SJSA1 (cell line): ENCODE data around the gene BTBD16. TPM values are rescaled to one million over a fixed set of nuclear protein-coding genes. Genes with fewer than 3 reads are reported as not detected.

Experiments used
- DNase-seq, 2 experiments: peaks; one replicate each; pipeline ENCODE4 v3.0.0-alpha.2; 2015 to 2020; ENCODE audit warnings: low spot score in 2 of 2, low read depth in 1 of 2
- H3K27ac ChIP-seq: fragments of 250-450 bp; sonication (Bioruptor Pico); 2 replicates; pipeline ENCODE4 v1.5.1; 2020; ENCODE audit warnings: mild to moderate bottlenecking, moderate library complexity
- H3K27me3 ChIP-seq: fragments of 250-450 bp; sonication (Bioruptor Pico); replicated peaks from 2 replicates; pipeline ENCODE4 v1.5.1; 2020; ENCODE audit warnings: mild to moderate bottlenecking, moderate library complexity
- H3K36me3 ChIP-seq: fragments of 250-450 bp; sonication (Bioruptor Pico); 2 replicates; pipeline ENCODE4 v1.5.1; 2020; ENCODE audit warnings: mild to moderate bottlenecking
- H3K4me1 ChIP-seq: fragments of 250-450 bp; sonication (Bioruptor Pico); replicated peaks from 2 replicates; pipeline ENCODE4 v1.6.1; 2021; ENCODE audit warnings: mild to moderate bottlenecking
- H3K4me3 ChIP-seq: fragments of 250-450 bp; sonication (Bioruptor Pico); 2 replicates; pipeline ENCODE4 v1.5.1; 2020; ENCODE audit warnings: mild to moderate bottlenecking
- H3K9me3 ChIP-seq: fragments of 250-450 bp; sonication (Bioruptor Pico); replicated peaks from 2 replicates; pipeline ENCODE4 v1.5.1; 2020; ENCODE audit warnings: mild to moderate bottlenecking
- total RNA-seq: library from RNA; depleted of rRNA; stranded (reverse); fragments of >200 nt; shearing (Covaris generic); gene quantifications from 2 replicates; pipeline ENCODE4 v1.2.3, GENCODE V29; 2014; rRNA removed

BTBD16 gene
- not detected in 2 replicates for total RNA-seq

DNA sequence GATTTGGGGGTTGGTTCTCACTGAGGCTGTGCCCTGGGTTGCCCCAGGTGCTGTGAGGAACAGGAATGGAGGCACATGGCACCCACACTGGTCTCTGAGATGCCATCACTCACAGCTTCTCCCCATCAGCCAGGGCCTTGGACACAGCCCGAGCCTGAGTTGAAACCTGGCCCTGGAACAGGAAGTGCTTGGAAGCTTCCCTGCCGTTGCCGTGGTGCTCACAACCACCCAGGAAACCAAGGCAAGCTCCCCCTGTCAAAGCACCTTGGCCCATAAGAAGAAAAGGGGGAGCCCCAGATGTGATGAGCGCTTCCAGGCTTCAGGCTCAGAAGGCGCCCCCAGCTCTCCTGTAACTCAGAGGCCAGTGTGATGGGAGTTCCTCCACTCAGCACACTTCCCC, at the start of gene BTBD16:
Gene BTBD16 (plus strand): TSS at position 221 of the 400 bp plus-strand sequence. CDS start 3,786 bp downstream, outside the sequence.
- H3K27me3 ChIP-seq, result no peaks in the 10 kb centered on the region
- no peaks in the 10 kb centered on the region for H3K9me3 ChIP-seq
- no peaks in the 10 kb centered on the region for H3K36me3 ChIP-seq
- no peak within 1 kb of the TSS for H3K27ac ChIP-seq
- H3K4me1 ChIP-seq, result no peaks in the 10 kb centered on the region
- H3K4me3 ChIP-seq, result no peak within 1 kb of the TSS
- no peak for DNase-seq

DNA sequence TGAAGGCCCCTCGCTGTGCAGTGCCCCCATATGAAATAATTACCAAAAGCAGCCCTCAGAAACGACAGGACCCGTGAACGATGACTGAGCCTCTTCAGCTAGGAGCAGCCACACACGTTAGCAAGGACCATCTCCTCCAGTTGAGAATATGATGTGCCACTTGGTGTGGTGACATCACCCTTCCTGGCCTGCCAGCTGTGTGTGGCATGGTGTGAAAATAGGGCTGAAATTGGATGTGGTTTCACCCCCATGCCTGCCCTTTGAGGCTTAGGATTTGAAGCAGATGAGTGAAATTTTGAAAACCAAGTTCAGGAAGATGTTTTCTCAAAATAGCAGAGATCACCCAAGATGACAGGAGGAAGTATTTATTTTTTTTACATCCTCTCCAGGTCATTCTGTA, 49.1 kb upstream of the BTBD16 start:
- Histone ChIP-seq H3K27me3 (no peaks in the 10 kb centered on the region), H3K36me3 (peaks cover 9% of the 10 kb centered on the region; the same call in 1 of the 2 replicates), H3K4me1 (peaks cover 9% of the 10 kb centered on the region; the same call in 1 of the 2 replicates), H3K4me3 (no peak overlapping the region), H3K9me3 (no peaks in the 10 kb centered on the region), H3K27ac (no peak overlapping the region)
- peak in 1 of 2 experiments; percentile 20 for DNase-seq

DNA sequence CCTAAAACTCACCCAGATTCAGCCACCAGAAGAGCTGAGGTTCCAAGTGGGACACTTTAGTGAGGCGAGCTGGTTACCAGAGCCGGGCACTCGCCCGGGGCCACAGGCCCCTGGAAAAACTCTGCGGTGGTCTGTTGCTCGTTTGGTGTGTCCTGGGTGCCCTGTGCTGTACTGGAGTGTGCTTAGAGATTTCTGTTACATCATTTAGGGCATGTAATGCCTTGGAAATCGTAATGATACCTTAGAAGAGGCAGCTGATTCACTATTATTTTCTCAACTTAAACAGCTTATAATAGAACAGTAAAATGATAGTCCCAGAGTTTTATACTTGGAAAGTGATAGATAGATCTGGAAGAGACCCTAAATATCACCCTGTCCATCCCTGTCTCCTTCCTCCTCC, 48.5 kb upstream of the BTBD16 start:
- H3K27me3 ChIP-seq, result no peaks in the 10 kb centered on the region
- no peaks in the 10 kb centered on the region for H3K9me3 ChIP-seq
- no peak overlapping the region for H3K27ac ChIP-seq
- no peak for DNase-seq
- H3K4me3 ChIP-seq, result no peak overlapping the region
- H3K36me3 ChIP-seq, result peaks cover 7% of the 10 kb centered on the region; the same call in 1 of the 2 replicates
- H3K4me1 ChIP-seq, result peaks cover 9% of the 10 kb centered on the region; the same call in 1 of the 2 replicates

DNA sequence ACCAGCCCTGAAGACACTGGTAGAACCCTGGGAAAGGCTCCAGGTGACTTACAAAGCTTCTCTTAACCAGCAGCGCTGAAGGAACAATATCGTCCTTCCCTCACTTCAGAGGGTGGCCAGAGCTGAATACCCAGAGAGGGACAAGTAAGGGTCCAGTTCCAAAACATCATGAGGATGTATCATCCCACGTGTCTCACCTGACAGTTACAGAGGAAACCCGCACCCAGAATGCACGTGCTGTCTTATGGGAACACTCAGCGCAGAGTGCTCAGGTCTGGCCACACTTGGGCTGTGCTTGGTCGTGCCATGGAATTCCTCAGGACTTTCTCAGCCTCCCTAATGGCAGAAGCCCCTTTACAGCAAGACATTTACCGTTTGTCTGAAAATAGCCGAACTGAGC, 46.9 kb upstream of the BTBD16 start:
- Histone ChIP-seq H3K4me3 (no peak overlapping the region), H3K27me3 (no peaks in the 10 kb centered on the region), H3K36me3 (peaks cover 7% of the 10 kb centered on the region), H3K27ac (no peak overlapping the region), H3K4me1 (peaks cover 9% of the 10 kb centered on the region; the same call in 1 of the 2 replicates), H3K9me3 (no peaks in the 10 kb centered on the region)
- DNase-seq, result no peak

GRCh38 chr10:122225330-122225729, 45.8 kb upstream of the BTBD16 start:
- peaks cover 11% of the 10 kb centered on the region for H3K36me3 ChIP-seq

DNA sequence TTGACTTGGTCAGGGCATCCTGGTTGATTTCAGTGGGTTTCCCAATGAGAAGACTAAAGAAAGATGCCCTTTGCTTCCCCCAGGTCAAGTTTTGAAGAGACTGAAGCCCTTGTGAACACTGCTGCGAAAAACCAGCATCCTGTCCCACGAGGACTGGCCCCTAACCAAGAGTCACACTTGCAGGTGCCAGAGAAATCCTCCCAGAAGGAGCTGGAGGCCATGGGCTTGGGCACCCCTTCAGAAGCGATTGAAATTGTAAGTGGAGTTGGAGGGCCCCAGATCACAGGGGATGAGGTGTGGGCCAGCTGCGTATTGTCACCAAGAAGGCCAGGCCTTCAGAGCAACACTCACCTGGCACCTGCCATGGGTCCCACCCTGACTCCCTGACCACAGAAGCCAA, 43.3 kb upstream of the BTBD16 start:
- no peaks in the 10 kb centered on the region for H3K27me3 ChIP-seq
- no peak overlapping the region for H3K4me3 ChIP-seq
- DNase-seq, result no peak
- H3K4me1 ChIP-seq, result no peaks in the 10 kb centered on the region
- no peaks in the 10 kb centered on the region for H3K9me3 ChIP-seq
- no peak overlapping the region for H3K27ac ChIP-seq
- peaks cover 15% of the 10 kb centered on the region for H3K36me3 ChIP-seq

More at GRCh38 chr10:122225330-122225729, 45.8 kb upstream of the BTBD16 start:
- DNase-seq, result no peak
- no peaks in the 10 kb centered on the region for H3K27me3 ChIP-seq
- H3K9me3 ChIP-seq, result no peaks in the 10 kb centered on the region
- H3K4me3 ChIP-seq, result no peak overlapping the region
- peaks cover 9% of the 10 kb centered on the region; the same call in 1 of the 2 replicates for H3K4me1 ChIP-seq
- no peak overlapping the region for H3K27ac ChIP-seq

DNA sequence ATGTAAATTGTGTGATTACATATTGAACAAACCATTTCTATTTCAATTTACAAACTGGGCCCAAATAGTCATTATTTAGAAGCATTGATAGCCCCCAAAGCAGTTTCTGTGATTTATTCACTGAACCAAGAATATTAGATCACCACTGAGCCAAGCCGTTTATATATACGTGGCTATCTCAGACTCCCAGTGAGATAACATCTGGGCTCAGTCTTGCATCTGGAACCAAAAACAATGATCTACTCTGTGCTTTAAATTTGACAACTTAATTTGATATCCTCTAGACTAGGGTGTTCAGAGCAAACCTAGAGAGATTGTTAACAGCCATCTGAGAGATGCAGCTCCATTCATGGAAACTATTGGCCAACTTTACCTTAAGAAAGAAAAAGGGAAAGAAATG, 41.4 kb upstream of the BTBD16 start:
- Histone ChIP-seq H3K27me3 (no peaks in the 10 kb centered on the region), H3K4me1 (no peaks in the 10 kb centered on the region)

GRCh38 chr10:122230222-122230621, 40.9 kb upstream of the BTBD16 start:
- no peaks in the 10 kb centered on the region for H3K9me3 ChIP-seq
- no peaks in the 10 kb centered on the region for H3K4me1 ChIP-seq
- H3K4me3 ChIP-seq, result no peak overlapping the region
- H3K36me3 ChIP-seq, result peaks cover 13% of the 10 kb centered on the region
- no peak overlapping the region for H3K27ac ChIP-seq
- no peak for DNase-seq
- no peaks in the 10 kb centered on the region for H3K27me3 ChIP-seq

More for the DNA sequence above, 41.4 kb upstream of the BTBD16 start:
- Histone ChIP-seq H3K4me3 (no peak overlapping the region), H3K27ac (no peak overlapping the region), H3K9me3 (no peaks in the 10 kb centered on the region), H3K36me3 (peaks cover 15% of the 10 kb centered on the region)
- DNase-seq, result no peak

DNA sequence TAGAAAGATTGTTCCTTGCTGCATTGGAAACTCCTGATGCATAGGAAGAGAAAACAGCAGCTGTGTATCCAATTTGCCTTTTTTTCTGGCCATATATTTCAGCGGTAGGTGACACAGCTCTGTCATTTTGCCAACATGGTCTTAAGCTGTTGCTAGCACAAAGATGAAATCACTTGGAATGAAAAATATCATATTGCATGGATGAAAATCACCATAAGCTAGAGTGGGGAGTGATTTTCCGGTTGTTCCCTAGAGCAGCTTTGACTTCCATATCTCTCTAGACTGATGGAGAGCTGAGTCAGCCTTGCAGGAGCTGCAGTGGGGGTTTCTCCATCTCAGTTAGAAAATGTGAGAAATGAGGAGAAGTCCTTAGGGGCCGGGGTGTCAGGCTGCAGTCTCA, 38.3 kb upstream of the BTBD16 start:
- Histone ChIP-seq H3K27ac (no peak overlapping the region), H3K4me3 (no peak overlapping the region), H3K36me3 (peaks cover 7% of the 10 kb centered on the region; the same call in 1 of the 2 replicates), H3K27me3 (no peaks in the 10 kb centered on the region), H3K4me1 (no peaks in the 10 kb centered on the region), H3K9me3 (no peaks in the 10 kb centered on the region)
- DNase-seq, result no peak

DNA sequence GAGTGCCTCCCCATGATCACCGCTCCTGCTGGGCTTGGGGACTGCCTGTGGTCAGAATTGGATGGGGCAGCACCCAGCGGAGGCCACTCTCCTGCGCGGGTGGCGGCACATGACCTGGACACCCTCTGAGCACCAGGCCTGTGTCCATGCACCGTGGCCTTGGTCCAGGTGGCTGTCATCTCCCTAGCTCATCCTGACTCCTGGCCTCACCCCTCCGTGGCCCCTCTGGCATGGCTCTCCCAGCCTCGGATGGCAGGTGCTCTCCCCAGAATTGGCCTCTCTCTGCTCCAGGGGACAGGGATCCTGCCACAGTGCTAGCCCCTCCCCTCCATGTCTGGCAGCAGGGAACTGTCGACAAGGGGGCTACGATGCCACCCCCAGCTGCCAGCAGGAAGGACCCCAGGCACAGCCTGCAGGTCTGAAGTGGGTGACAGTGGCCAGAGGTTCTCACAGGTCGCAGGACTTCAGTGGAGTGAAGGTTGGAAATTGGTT, 37.2 kb upstream of the BTBD16 start:
- Histone ChIP-seq H3K4me1 (no peaks in the 10 kb centered on the region), H3K4me3 (no peak overlapping the region), H3K27me3 (no peaks in the 10 kb centered on the region), H3K27ac (no peak overlapping the region), H3K36me3 (peaks cover 10% of the 10 kb centered on the region; the same call in 1 of the 2 replicates), H3K9me3 (no peaks in the 10 kb centered on the region)
- no peak for DNase-seq

- Histone ChIP-seq H3K27me3 (no peaks in the 10 kb centered on the region), H3K9me3 (no peaks in the 10 kb centered on the region), H3K4me1 (no peaks in the 10 kb centered on the region), H3K27ac (no peak overlapping the region), H3K4me3 (no peak overlapping the region), H3K36me3 (peaks cover 10% of the 10 kb centered on the region; the same call in 1 of the 2 replicates)
- DNase-seq, result no peak
Observed at GRCh38 chr10:122234416-122234815, 36.7 kb upstream of the BTBD16 start.

DNA sequence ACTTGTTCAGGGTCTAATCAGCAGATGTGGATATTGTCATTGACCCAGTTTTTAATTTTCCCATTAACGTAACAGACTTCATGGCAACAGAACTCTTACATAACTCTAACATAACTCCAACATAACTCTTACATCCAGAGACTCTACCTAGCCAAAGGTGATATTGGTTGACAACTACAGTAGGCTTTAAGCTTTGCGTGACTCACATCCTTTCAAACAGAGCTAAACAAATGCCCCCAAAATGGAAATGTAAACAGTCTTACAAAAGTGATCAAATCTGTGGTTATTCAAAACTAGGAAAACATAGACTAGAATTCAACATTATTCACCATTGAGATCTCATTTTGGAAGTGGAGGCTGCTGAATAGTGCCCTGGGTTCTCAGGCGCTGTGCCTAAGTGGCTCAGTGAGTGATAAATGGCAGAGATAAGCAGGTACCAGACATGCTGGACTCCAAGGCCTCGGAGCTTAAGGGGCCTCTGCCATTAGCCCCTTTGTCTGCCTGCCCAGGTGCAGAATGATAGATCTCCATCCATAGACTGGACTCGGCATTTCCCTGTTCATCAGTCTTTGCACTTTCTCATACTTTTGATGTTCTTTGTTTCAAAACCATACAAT, 34.3 kb upstream of the BTBD16 start:
- Histone ChIP-seq H3K27ac (no peak overlapping the region), H3K4me3 (no peak overlapping the region), H3K4me1 (no peaks in the 10 kb centered on the region), H3K27me3 (no peaks in the 10 kb centered on the region), H3K36me3 (peaks cover 2% of the 10 kb centered on the region; the same call in 1 of the 2 replicates), H3K9me3 (no peaks in the 10 kb centered on the region)
- DNase-seq, result no peak

GRCh38 chr10:122237331-122237990, 33.6 kb upstream of the BTBD16 start:
- H3K27me3 ChIP-seq, result no peaks in the 10 kb centered on the region
- H3K9me3 ChIP-seq, result no peaks in the 10 kb centered on the region
- H3K36me3 ChIP-seq, result peaks cover 2% of the 10 kb centered on the region; the same call in 1 of the 2 replicates
- H3K4me1 ChIP-seq, result no peaks in the 10 kb centered on the region
- H3K4me3 ChIP-seq, result no peak overlapping the region
- no peak for DNase-seq
- no peak overlapping the region for H3K27ac ChIP-seq

- no peaks in the 10 kb centered on the region for H3K9me3 ChIP-seq
- H3K36me3 ChIP-seq, result peaks cover 2% of the 10 kb centered on the region
- H3K27me3 ChIP-seq, result no peaks in the 10 kb centered on the region
- DNase-seq, result no peak
- no peak overlapping the region for H3K27ac ChIP-seq
- no peaks in the 10 kb centered on the region for H3K4me1 ChIP-seq
- H3K4me3 ChIP-seq, result no peak overlapping the region
Observed at GRCh38 chr10:122239578-122240257, 31.4 kb upstream of the BTBD16 start.
